Activated CD4-positive, alpha-beta T cell treated with anti-CD3 and anti-CD28 coated beads, Interleukin-2, amount 50 U/mL, for 1 hour (primary cell): ENCODE measurements around the gene IGSF3.
"Not testable (repeated sequence)": the region's sequence is repeated elsewhere in the genome, so short reads cannot be mapped to it uniquely, and the experiment has no call there.

ENCODE experiments used
- DNase-seq: peaks from one replicate; pipeline ENCODE4 v3.0.0-alpha.2; 2020

IGSF3 gene

DNA sequence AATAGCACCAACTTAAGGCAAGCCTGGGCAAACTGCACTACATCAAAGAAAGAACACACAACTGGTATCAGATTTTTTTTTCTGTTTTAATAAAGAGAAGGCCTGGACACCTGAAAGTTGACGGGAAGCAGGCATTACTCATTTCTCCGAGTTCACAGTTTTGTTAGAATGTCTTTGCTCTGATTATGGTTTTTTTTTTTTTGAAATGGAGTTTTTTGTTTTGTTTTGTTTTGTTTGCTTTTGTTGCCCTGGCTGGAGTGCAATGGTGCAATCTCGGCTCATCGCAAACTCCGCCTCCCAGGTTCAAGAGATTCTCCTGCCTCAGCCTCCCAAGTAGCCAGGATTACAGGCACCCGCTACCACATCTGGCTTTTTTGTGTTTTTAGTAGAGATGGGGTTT, 9.7 kb downstream of the IGSF3 start:
- not testable (repeated sequence) for DNase-seq

DNA sequence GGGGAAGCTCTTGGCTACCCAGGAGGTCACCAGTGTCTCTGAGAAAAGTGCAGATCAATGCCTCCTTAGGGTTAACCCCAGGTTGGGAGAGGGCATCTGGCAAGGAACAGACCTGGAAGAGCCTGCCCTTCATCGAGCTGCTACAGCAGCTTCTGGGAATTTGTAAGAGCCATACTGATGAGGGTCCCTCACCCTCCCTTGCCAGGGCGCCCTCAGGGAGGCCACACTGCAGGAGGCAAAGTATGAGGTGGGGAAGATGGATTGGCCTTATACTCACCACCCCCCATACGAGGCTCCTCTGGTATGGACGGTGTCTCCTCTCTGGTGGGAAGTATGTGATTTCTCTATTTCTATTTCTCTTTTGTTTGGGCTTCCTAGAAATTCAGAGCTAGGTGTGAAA, 13.2 kb downstream of the IGSF3 start:
- DNase-seq: no peak

DNA sequence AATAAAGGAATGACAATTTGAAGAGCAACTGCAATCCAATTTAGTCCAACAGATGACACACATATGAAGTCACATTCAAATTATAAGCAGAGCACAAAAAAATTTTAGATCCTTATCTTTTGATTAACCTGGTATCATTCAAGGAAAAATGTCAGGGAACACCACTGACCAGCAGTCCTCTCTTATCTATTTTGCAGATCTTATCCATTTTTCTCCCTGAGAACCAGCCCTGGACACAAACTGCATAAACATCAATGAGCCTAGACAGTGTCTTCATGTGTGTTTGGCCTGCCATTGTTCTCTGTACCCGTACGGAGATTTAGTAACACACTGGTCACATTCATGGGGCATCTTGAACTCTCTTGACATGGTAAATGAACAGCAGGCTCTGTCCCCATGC, 14.9 kb downstream of the IGSF3 start:
- DNase-seq: not testable (repeated sequence)

DNA sequence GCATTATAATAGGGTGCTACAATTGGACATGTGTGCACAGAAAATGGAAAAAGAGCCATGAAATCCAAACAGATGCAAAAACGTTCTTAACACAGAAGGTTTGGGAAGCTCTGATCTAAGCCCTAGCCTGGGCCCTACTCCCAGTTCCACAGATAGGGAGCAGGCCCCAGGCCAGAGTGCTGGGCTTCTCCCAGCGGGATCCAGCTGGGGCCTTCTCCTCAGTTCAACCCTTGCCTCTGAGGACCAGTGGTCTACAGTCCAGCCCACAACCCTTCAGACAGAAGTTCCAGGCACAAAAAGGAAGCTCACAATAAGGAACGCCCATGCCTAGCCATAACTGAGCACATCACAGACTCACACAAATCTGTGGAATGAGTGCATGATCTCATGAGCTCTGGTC, 16.8 kb downstream of the IGSF3 start:
- DNase-seq: not testable (repeated sequence)

DNA sequence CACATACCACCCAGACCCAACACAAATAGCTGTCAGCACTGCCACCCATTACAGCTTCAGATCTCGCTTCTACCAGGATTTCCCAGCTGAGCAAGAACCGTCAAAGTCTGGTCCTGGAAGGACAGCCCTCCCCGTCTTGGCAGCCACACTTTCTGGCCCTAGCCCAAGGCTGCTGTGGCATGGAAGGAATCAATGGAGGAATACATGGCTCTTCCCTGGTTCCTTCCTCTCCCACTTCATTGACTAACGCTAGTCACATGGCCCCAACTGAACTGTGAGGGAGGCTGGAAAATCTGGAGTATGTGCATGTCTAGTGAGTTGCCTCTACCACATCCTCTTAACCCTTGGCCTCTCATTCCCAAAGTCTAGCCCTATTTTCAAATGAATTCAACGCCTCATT, 18.5 kb downstream of the IGSF3 start:
- not testable (repeated sequence) for DNase-seq

DNA sequence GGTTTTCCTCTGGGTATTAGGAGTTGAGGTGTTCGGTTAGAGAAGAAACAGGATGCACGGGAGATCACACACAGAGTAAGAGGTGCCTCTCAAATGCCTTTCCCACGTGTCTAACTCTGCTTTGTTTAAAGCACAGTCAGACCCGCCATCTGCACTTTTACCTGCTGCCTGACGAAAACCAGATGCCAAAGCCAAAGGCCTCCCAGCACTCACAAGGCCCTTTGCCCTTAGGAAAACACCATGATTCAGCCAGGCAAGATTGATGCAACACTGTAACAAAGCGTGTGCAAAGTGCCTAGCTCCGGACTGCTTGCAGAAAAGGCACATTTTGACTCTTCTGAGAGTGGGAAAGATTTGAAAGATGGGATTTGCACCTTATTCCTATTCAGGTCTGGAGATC, 19.2 kb downstream of the IGSF3 start:
- DNase-seq: not testable (repeated sequence)

DNA sequence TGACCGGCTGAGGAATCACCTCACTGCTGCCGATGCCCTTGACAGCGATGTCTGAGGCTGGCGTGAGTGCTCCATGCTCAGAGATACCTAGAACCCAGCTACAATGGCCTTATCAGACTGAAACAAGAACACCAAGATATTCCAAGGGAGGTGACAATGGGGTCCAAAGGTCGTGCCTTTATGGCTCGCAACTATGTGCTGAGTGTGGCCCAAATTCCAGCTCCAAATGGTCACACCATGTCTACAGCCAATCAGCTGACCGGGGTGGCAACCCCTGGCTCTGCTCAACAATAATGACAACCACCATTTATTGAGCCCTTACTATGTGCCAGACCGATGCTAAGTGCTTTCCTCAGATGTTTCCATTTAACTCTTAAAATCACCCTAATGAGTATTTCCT, 20.3 kb downstream of the IGSF3 start:
- DNase-seq: not testable (repeated sequence)

DNA sequence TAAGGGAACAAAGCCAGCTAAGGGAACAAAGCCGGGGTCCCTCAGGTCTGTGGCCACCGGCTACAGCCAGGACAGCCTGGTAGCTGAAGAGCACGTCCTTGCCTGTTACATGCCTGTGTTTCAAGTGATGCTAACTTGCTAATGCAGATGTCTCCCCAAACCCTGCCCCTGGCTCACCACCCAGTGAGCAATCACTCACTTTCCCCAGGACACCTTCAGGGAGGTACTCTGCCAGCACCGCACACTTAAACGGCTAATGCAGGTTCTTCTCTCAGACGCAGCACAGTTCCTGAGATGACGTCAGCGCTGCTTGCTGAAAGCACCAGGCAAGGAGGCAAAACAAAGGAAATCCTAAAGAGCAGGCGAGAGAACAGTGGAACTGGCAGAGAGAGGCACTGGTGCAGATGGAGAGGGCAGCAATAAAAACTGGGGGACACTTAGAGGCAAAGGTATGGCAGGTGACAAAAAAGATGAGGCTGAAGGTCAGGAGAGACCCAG, 20.8 kb downstream of the IGSF3 start:
- DNase-seq: not testable (repeated sequence)

DNA sequence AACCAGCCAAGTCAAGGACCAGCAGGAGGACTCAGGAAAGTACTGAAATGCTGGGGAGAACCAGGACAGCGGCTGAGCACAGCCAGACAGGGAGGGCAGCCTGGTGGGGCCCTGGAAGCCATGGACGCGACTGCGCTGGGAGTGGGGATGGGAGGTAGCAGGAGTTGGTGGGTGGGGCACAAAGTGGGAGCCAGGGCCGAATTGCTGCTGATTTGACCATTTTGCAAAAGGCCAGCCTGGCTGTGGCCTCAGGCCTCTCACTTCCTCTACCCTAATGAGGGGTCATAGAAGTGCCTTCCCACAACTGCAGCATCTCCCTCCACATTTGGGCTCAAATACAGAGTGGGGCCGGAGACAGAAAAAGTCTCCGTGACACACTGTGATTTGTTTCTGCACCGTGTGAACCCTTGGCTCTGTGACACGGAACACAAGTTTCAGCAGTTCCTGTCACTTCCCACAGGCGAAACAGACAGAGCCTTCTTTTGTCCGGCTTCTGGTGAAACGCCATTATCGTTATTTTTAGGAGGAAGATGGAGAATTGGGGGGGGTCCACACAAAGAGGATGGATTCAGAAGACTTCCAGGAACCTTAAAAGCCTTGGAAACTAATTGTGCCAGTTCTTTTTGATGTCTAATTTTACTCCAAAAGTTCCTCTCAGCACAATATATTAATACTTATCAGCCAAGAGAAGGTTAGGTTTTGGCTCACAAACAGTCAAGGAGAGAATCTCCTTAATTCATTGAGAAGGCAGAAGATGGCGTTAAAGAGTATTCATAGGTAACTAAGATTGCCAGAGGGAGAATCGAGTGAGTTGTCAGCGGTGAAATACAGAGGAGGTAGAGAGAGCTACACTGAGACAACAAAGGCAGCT, 21.5 kb downstream of the IGSF3 start:
- not testable (repeated sequence) for DNase-seq

DNA sequence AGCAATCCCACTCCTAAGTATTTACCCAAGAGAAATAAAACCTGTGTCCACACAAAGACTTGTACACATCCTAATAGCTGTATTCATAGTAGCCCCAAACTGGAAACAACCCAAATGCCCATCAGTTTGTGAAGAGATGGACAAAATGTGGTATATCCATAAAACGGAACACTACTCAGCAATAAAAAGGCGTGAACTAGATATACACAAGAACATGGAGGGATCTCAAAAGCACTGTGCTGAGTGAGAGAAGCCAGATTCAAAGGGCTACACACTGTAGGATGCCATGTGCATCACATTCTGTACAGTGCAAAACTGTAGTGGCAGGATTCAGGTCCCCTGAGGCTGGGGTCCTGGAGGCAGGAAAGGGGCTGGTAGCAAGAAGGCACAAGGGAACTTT, 22.5 kb downstream of the IGSF3 start:
- not testable (repeated sequence) for DNase-seq

DNA sequence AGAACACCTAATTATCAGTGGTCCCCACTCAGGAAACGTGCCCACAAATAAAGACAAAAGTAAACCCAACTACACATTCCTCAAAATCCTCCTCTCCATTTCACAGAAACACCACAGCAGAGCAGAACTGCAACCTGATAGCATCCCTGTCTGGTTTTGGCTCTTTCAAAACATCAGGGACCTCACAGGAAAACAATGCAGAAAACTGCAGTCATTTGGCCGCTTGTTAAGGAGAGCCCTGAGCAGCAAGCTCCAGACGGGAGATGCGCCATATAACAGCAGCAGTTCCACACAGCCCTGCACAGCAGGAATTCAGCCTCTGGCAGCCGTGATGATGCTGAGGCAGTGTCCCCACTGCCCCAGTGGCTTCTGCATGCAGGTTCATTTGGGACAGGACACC, 23.4 kb downstream of the IGSF3 start:
- DNase-seq: not testable (repeated sequence)

DNA sequence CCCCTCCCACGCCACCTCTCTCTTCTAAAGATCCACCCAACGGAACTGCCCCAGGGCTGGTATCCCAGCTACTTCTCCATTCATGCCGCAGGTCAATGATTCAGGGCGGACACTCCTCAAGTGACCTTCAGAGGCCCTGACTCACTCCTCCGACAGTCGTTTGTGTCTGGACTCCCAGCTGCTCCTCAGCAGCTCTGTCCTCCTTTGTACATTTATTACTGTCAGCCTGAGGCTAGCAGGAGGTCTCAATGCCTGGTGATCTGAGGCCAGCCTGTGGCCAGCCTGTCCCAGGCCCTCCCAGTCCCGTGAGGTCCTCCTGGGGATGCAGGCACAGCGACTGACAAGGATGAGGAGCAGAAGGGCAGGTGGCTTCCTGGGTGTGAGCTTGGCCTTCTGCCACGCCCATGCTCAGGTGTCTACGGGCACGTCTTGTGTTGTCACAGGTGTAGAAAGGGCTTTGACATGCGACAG, 24.2 kb downstream of the IGSF3 start:
- not testable (repeated sequence) for DNase-seq

DNA sequence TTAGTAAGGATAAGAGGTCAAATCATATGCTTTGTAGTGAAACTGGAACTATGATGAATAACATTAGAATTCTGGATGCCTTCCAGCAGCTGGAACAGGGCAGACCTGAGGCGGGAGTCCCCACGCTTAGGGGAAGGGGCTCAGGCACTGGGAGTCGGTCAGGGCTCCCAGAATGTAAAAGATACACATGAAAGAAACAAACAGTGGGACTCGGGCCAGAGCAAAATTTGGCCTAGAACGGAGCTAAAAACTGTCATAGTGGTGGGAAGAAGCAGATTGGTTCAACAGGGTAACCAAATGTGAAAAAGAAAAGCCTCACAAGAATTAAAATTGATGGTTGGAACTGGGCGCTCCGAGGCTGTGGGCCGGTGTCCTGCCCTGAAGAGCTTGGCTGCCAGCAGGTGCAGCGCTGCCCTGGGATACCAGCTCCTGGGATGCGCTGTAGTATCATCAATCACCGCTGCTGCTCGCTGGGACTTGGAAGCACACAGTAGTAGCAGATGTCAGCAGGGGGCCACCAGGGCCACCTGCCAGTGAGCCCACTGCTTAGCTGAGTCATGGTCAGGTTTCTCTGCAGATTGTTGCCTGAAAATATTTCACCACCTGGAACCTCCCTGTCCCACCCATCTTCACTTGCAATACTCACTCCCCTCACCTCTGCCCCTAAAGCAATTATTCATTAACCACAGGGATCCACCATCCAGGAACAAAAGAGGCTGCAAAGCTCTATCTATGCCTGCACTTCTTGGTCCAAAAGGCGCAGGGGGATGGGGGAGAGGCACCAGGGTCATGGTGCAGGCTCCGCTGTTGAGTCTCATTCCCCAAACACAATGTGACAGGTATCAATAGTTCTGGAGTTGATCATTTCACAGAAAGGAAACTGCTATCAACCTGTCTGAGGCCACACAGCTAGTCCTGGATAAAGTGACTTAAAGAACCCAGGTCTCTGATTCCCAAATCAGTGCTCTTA, 24.9 kb downstream of the IGSF3 start:
- DNase-seq: not testable (repeated sequence)

DNA sequence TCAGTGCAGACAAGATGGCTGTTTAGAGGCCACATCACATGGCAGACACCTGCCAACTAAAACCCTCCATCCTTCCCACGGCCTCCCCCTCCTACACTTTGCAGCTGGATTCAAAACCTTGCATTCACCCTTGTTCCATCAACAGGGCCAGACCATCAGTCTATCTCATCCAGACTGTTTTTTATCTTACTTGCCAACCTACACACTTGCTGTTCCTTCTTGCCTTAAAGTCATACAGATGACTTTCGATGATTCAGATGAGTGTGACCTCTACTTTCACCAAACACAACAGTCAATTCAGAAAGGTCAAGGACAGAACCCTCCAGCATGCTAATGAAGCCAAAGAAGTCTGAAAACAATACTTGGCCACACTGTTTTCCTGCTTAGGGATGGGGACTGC, 29.9 kb downstream of the IGSF3 start:
- not testable (repeated sequence) for DNase-seq

DNA sequence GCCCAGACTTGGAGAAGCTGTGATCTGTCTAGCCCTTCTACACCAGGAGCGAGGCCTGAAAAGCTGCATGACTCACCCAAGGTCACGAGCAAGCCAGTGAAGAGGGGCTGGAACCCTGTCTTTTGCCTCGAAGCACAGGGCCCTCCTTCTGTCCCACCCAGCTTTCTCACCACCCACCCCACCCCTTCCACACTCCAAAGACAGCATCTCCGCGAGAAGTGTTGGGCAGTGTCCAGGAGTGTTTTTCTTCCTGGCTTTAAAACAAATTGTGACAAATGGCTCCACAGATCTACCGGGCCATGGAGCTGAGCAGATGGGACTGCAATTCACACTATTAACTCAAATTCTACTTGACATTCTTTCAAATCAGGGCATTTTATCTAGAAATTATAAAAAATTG, 30.9 kb downstream of the IGSF3 start:
- DNase-seq: not testable (repeated sequence)

DNA sequence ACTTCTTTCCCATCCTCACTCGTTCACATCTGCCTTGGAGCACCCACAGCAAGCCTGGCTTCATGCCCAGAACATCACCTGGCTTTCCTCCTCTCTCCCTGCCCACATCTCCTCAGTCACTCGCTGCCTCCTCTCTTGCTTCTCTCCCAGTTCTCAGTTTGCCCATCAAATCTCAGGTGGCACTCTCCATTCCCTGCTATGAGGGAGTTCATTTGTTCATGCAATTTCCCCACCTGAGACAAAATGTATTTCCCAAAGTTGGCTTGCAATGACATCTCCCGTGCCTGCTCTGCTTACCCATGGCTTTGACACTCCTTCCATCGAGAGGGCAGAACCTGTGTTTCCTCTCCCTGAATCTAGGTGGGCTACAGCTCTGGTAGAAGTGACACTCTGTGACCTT, 33.1 kb downstream of the IGSF3 start:
- DNase-seq: not testable (repeated sequence)

DNA sequence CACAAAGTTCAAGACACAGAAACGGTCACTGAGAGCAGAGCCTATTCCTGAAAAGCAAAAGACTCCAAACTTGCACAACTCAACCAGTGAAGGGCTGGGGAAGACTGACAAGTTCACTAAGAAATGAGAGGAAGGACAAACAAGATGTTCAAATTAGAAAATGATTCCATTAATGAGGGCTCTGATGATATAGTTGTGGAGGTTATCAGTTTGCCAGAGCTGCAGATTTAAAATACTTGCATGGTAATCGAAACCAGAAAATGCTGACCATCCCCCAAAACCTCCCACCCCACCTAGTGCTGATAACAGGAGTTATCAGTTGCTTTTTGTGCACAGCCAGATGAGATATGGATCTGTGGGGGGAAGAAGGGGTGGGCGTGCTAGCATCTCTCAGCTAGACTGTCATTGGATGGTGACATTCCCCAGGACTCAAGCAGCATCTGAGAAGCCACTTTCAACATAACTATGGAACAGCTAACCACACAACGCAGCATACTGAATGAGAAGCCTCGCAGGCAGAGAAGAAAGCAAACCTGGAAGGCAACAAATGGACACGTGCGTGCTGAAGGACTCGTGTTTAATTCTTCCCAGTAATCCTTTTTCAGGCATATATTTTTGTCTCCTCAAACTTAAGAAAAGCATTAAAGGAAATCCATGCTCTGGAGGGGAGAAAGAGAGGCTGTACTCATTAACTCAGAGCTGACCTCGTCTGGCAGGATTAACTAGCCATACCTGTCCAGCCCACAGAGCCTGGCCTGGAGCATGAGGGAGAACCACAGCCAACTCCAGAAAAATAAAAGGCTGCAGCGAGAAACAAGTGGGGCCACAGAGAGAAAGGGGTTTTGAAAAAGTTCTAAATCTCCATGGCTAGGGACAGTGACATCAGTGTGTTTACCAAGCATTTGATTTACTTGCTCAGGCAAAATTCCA, 35.3 kb downstream of the IGSF3 start:
- DNase-seq: not testable (repeated sequence)

DNA sequence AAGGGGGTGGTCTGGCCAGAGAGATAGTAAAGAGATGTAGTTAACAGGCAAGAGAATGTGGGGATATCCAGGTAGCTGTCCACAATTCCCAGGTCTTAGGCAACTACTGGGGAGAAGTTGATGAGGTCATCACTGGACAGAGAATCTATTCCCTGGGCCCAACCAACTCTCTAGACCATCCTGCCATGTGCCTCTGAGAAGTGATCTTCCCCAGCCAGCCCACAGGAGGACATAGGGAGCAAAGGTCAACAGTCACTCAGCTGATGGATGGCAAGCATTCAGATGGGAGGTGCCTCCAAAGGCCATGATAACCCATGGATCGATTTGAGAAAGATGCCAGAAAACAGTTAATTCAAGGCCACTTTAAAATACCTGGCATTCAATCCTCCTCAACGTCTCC, 36.0 kb downstream of the IGSF3 start:
- DNase-seq: not testable (repeated sequence)

DNA sequence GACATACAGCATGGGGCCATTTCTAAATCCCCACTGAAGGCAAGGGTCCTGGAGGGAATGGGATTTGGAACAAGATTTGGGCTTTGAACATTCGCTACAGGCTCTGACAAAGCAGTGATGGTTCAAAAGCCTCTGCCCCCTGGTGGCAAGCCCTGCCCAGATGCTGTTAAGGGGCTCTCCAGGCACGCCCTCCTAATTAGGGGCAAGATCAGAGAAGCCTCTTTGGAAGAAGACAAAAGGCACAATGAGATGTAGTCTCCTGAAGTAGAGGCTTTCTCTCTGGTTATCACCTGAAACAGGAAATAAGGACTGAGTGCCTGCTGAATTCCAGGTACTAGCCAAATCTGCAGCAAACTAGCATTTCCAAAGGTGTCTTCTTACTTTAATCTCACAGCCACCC, 37.5 kb downstream of the IGSF3 start:
- DNase-seq: not testable (repeated sequence)

DNA sequence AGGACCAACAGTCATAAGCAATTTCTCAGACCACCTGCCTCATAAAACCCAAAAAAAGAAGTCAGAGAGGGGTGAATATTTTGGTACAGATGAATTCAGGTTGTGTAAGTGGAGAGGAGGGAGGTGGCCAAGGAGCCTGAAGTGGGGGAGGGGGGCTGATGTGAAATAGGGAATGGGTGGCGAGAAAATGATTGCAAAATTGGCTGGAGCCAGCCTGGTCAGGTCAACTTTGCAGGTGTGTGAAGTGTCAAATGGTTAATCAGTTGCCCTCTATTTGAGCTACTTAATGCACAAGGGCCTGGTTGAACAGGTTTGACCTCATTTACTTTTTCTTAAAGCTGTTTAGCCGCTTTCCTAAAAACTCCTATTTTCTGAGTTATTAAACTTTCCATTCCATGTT, 38.1 kb downstream of the IGSF3 start:
- not testable (repeated sequence) for DNase-seq

DNA sequence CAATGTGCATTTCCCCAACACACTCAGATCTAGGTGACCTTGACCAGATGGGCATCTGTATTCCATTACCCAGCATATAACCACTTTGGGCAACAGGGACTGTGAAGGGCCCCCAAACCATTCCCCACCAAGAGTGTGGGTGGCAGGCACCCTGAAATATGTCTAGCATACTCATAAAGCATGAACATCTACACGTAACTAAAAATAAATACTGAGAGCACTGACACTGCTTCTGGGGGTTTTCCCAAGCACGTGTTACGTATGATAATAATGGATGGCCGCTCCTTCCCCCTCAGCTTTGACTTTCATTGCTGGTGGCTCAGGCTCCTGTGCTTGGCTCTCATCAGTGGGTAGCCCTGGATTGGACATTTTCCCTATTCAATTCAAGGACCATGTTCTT, 39.1 kb downstream of the IGSF3 start:
- DNase-seq: no peak

DNA sequence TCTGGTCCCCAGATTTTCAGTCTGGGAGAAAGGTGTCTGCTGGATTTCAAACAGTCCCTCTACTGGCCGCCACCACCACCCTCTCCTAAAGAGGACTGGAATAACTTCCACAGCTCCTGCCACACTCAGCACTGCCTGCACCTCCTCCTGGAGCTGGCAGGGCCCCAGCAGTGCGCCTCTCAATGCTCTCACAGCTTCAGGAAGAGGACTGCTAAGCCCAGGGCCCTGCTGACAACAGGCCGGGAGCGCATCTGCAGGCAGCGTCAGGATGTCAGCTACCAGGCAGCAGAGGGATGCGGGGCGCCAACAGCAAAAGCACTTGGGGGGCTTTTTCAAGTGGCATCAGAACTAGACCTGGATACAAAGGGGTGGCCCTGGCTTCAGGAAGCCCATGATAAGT, 40.2 kb downstream of the IGSF3 start:
- DNase-seq: not testable (repeated sequence)
